Trophoblast cell (in vitro differentiated cells and primary cell): ENCODE data around the gene ABL2.

Experiments used
- DNase-seq, 2 donors: peaks; one replicate each; pipeline ENCODE4 v3.0.0-alpha.2; 2016
- H2AFZ ChIP-seq: 2 replicates; pipeline ENCODE4 v1.6.1; 2013; ENCODE audit warnings: low read length, moderate library complexity, mild to moderate bottlenecking; ENCODE audit not compliant: insufficient read depth, poor library complexity
- H2AK5ac ChIP-seq: 2 replicates; pipeline ENCODE4 v1.6.1; 2013; ENCODE audit warnings: mild to moderate bottlenecking, low read length
- H2BK120ac ChIP-seq: 2 replicates; pipeline ENCODE4 v1.6.1; 2013; ENCODE audit warnings: low read length, mild to moderate bottlenecking, moderate library complexity; ENCODE audit not compliant: insufficient read depth, poor library complexity
- H2BK12ac ChIP-seq: 2 replicates; pipeline ENCODE4 v1.6.1; 2013; ENCODE audit warnings: mild to moderate bottlenecking, low read length, moderate library complexity
- H2BK5ac ChIP-seq: 2 replicates; pipeline ENCODE4 v1.6.1; 2013; ENCODE audit warnings: low read length, low read depth, moderate library complexity, mild to moderate bottlenecking; ENCODE audit not compliant: poor library complexity
- H3K14ac ChIP-seq: 2 replicates; pipeline ENCODE4 v1.6.1; 2013; ENCODE audit warnings: mild to moderate bottlenecking, low read length
- H3K18ac ChIP-seq: 2 replicates; pipeline ENCODE4 v1.6.1; 2013; ENCODE audit warnings: mild to moderate bottlenecking, low read length
- H3K23ac ChIP-seq: 2 replicates; pipeline ENCODE4 v1.6.1; 2013; ENCODE audit warnings: low read length
- H3K27ac ChIP-seq: 2 replicates; pipeline ENCODE4 v1.5.1; 2013; ENCODE audit warnings: low read depth, mild to moderate bottlenecking, inconsistent platforms, low read length, moderate library complexity
- H3K27me3 ChIP-seq: 2 replicates; pipeline ENCODE4 v1.6.1; 2013; ENCODE audit warnings: inconsistent platforms, mild to moderate bottlenecking, low read length, moderate library complexity; ENCODE audit not compliant: insufficient read depth
- H3K36me3 ChIP-seq, 2 experiments: 1 replicate in 1 of 2; 2 replicates in 1 of 2; pipeline ENCODE4 v1.6.1; 2013; ENCODE audit warnings: low read length in 2 of 2, mild to moderate bottlenecking in 2 of 2, moderate library complexity in 1 of 2; ENCODE audit not compliant: insufficient read depth in 2 of 2, control insufficient read depth in 1 of 2
- H3K4ac ChIP-seq: 2 replicates; pipeline ENCODE4 v1.6.1; 2013; ENCODE audit warnings: low read depth, mild to moderate bottlenecking, low read length, moderate library complexity
- H3K4me1 ChIP-seq, 2 experiments: 1 replicate in 1 of 2; 2 replicates in 1 of 2; pipeline ENCODE4 v1.6.1; 2013; ENCODE audit warnings: low read length in 2 of 2, mild to moderate bottlenecking in 2 of 2, moderate library complexity in 1 of 2; ENCODE audit not compliant: insufficient read depth in 2 of 2, control insufficient read depth in 1 of 2
- H3K4me2 ChIP-seq: 2 replicates; pipeline ENCODE4 v1.6.1; 2013; ENCODE audit warnings: inconsistent platforms, mild to moderate bottlenecking, low read length, moderate library complexity
- H3K4me3 ChIP-seq: 2 replicates; pipeline ENCODE4 v1.5.1; 2013; ENCODE audit warnings: mild to moderate bottlenecking, low read depth, low read length, inconsistent platforms
- H3K79me1 ChIP-seq: one replicate; pipeline ENCODE4 v1.6.1; 2013; ENCODE audit warnings: low read length
- H3K79me2 ChIP-seq: 2 replicates; pipeline ENCODE4 v1.6.1; 2013; ENCODE audit warnings: low read length, mild to moderate bottlenecking; ENCODE audit not compliant: control insufficient read depth, insufficient read depth, poor library complexity
- H3K9ac ChIP-seq: 2 replicates; pipeline ENCODE4 v1.6.1; 2013; ENCODE audit warnings: mild to moderate bottlenecking, low read length
- H3K9me3 ChIP-seq: 2 replicates; pipeline ENCODE4 v1.6.1; 2013; ENCODE audit warnings: low read depth, mild to moderate bottlenecking, control low read depth, inconsistent platforms, low read length; ENCODE audit not compliant: insufficient read depth
- H4K12ac ChIP-seq: 2 replicates; pipeline ENCODE4 v1.6.1; 2013; ENCODE audit warnings: low read depth, mild to moderate bottlenecking, low read length, moderate library complexity
- H4K8ac ChIP-seq: 2 replicates; pipeline ENCODE4 v1.6.1; 2013; ENCODE audit warnings: low read depth, mild to moderate bottlenecking, low read length, moderate library complexity
- H4K91ac ChIP-seq: one replicate; pipeline ENCODE4 v1.6.1; 2013; ENCODE audit warnings: low read depth, mild to moderate bottlenecking, low read length, moderate library complexity
- WGBS: extraction: QIAGEN DNeasy Blood & Tissue Kit; methylation state at CpG from one replicate; pipeline ENCODE4 v1.1.7; 2013; ENCODE audit warnings: missing lambda C conversion rate; ENCODE audit not compliant: insufficient read length, insufficient coverage; ENCODE audit errors: extremely low coverage; 5-methylcytosine and 5-hydroxymethylcytosine counted together

ABL2 gene

DNA sequence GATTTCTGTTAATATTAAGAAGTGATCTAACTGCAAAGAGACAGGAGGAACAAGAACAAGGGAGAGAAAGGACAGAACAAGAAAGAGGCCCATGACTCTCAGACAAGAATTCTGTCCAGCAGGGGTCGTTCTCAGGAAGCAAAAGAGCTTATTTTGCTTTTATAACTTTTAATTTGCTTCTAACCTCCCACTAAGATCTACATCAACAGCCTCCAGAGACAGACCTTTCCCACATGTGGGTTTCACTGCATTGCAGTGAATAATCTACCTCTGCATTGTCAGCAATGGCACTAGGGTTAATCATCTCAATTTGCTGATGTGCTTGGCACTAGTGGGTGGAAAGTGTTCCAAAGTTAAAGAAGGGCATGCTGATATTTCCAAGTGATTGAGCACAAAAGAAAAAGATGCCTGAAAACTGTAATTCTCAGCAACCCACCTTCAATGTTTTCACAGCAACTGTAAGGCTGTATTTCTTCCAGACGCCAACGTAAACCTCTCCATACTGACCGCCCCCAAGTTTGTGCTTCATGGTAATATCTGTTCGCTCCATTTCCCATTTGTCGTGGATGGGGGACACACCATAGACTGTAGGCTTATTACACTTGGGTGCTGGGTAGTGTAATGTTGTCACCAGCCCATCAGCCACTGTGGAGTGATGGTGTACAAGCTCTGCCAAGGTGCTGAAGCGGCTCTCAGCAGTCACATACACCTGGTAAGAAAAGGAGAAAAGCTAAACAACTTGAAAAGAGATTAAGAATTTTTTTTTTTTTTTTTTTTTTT is 108.1 kb downstream of the ABL2 start:
- H2AK5ac ChIP-seq = no peak overlapping the region
- no peak overlapping the region for H3K27ac ChIP-seq
- no peak overlapping the region for H3K18ac ChIP-seq
- WGBS = no CpG with 5 or more reads among the region's 7 CpGs
- H3K79me1 ChIP-seq = no peaks in the 10 kb centered on the region
- no peak overlapping the region for H3K4me3 ChIP-seq
- H3K4me1 ChIP-seq = no peaks in the 10 kb centered on the region
- H4K91ac ChIP-seq = no peak overlapping the region
- H3K36me3 ChIP-seq = peaks cover 15 to 17% of the 10 kb centered on the region in 2 experiments
- H3K27me3 ChIP-seq = no peaks in the 10 kb centered on the region
- H2AFZ ChIP-seq = no peak overlapping the region
- no peak overlapping the region for H2BK12ac ChIP-seq
- no peak overlapping the region for H3K23ac ChIP-seq
- H3K9ac ChIP-seq = no peak overlapping the region
- DNase-seq = peak; percentile 27 to 63
- H3K79me2 ChIP-seq = no peaks in the 10 kb centered on the region
- no peaks in the 10 kb centered on the region for H3K9me3 ChIP-seq
- H3K4ac ChIP-seq = no peak overlapping the region
- H2BK120ac ChIP-seq = no peak overlapping the region
- no peak overlapping the region for H4K8ac ChIP-seq
- no peak overlapping the region for H2BK5ac ChIP-seq
- H3K4me2 ChIP-seq = no peak overlapping the region
- no peak overlapping the region for H4K12ac ChIP-seq
- H3K14ac ChIP-seq = no peak overlapping the region

DNA sequence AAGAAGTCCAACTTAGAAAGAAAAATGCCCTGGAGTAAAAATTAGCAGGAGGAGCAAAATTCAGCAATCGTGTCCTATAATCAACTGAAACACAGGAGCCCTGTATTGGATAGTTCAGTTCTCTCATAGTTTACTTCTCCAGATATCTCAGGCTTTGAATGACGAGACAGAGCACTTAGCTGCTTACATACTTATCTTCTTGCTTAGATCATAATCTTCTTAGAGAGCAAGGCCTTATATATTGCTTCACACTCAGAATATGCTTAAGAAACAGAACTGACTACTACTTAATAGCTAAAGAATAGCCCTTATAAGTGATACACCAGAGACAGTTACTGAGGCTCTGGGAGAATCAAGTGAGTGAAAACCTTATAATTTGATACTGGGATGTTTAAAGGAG is 108.7 kb downstream of the ABL2 start:
- no peak overlapping the region for H4K8ac ChIP-seq
- no peak overlapping the region for H3K27ac ChIP-seq
- H3K14ac ChIP-seq = no peak overlapping the region
- no peaks in the 10 kb centered on the region for H3K4me1 ChIP-seq
- H4K12ac ChIP-seq = no peak overlapping the region
- H3K36me3 ChIP-seq = peaks cover 15 to 17% of the 10 kb centered on the region in 2 experiments
- no peak overlapping the region for H3K9ac ChIP-seq
- no peak overlapping the region for H2AFZ ChIP-seq
- H3K23ac ChIP-seq = no peak overlapping the region
- no peak overlapping the region for H2BK12ac ChIP-seq
- no peak overlapping the region for H4K91ac ChIP-seq
- H3K4me2 ChIP-seq = no peak overlapping the region
- no peak overlapping the region for H3K4me3 ChIP-seq
- WGBS = no CpG with 5 or more reads among the region's 2 CpGs
- H2AK5ac ChIP-seq = no peak overlapping the region
- no peak overlapping the region for H3K18ac ChIP-seq
- no peaks in the 10 kb centered on the region for H3K27me3 ChIP-seq
- H3K4ac ChIP-seq = no peak overlapping the region
- H3K79me1 ChIP-seq = no peaks in the 10 kb centered on the region
- no peak overlapping the region for H2BK5ac ChIP-seq
- H3K9me3 ChIP-seq = no peaks in the 10 kb centered on the region
- no peak overlapping the region for H2BK120ac ChIP-seq
- peak in 1 of 2 donors; percentile 68 for DNase-seq
- H3K79me2 ChIP-seq = no peaks in the 10 kb centered on the region

DNA sequence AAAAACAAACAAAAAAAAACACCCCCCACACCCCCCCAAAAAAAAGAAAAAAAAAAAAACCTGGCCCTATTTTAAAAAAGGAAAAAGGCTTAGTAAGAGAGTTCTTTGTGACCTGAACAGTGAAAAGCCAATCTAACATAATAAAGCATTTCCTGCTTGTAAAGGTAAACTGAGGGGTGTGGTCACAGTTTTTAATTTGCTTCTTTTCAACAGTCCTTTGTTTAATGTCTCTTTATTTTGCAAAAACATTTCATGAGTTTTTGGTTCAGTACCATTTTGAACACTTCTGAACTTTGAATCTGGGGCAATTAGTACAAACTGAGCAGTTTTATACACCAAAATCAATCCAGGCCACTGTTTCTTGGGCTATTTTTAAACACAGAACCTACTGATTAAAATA is 110.0 kb downstream of the ABL2 start:
- Histone ChIP-seq H4K8ac (no peak overlapping the region), H3K79me1 (no peaks in the 10 kb centered on the region), H3K79me2 (no peaks in the 10 kb centered on the region), H2AK5ac (no peak overlapping the region), H2BK12ac (no peak overlapping the region), H2AFZ (no peak overlapping the region), H3K18ac (no peak overlapping the region), H3K36me3 (peaks cover 15 to 17% of the 10 kb centered on the region in 2 experiments), H2BK5ac (no peak overlapping the region), H4K91ac (no peak overlapping the region), H3K23ac (no peak overlapping the region), H2BK120ac (no peak overlapping the region), H3K9me3 (no peaks in the 10 kb centered on the region), H3K27ac (no peak overlapping the region), H3K4me2 (no peak overlapping the region), H3K14ac (no peak overlapping the region), H3K4ac (no peak overlapping the region), H3K9ac (no peak overlapping the region), H3K27me3 (no peaks in the 10 kb centered on the region), H4K12ac (no peak overlapping the region), H3K4me3 (no peak overlapping the region), H3K4me1 (no peaks in the 10 kb centered on the region)
- DNase-seq = no peak

DNA sequence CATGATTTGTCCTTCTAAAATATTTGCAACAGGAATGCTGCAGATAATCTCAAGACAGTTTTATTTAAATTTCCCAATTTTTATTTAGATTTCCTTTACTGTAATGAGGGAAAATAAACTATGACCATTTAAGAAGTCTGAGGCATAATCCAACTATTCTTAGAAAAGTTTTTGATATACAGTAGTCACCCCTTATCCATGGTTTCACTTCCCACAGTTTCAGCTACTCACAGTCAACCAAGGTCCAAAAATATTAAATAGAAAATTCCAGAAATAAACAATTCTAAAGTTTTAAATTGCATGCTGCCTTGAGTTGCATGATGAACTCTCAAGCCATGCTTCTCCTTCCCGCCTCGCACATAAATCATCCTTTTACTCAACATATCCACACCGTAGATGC is 114.3 kb downstream of the ABL2 start:
- Histone ChIP-seq H3K18ac (no peak overlapping the region), H3K9ac (no peak overlapping the region), H3K27ac (no peak overlapping the region), H3K14ac (no peak overlapping the region), H3K27me3 (no peaks in the 10 kb centered on the region), H3K79me1 (no peaks in the 10 kb centered on the region), H2AFZ (no peak overlapping the region), H3K4me3 (no peak overlapping the region), H3K4ac (no peak overlapping the region), H3K79me2 (no peaks in the 10 kb centered on the region), H3K4me1 (no peaks in the 10 kb centered on the region), H4K8ac (no peak overlapping the region), H2BK5ac (no peak overlapping the region), H2BK12ac (no peak overlapping the region), H2AK5ac (no peak overlapping the region), H3K36me3 (peaks cover 28 to 32% of the 10 kb centered on the region in 2 experiments), H4K91ac (no peak overlapping the region), H4K12ac (no peak overlapping the region), H3K23ac (no peak overlapping the region), H3K4me2 (no peak overlapping the region), H3K9me3 (no peaks in the 10 kb centered on the region), H2BK120ac (no peak overlapping the region)
- no peak for DNase-seq
- 100% methylated on average over 3 of the region's 3 CpGs for WGBS
